Ramos (cell line): ENCODE results near the gene ANO7.

Experiments
- in situ Hi-C: fragments of 300-500 bp; cut with MboI; formaldehyde crosslinking; loops from one replicate; pipeline ENCODE4 v1.14.3; 2022; ENCODE audit warnings: low sequenced_read_pairs; ENCODE audit not compliant: unreplicated experiment

ANO7 gene

GRCh38 chr2:241188361-241189092, at the start of gene ANO7:
ANO7 (plus strand) TSS chr2:241188677; CDS start chr2:241190064, 1,387 bp downstream.
- in situ Hi-C loops = no loop called here

- in situ Hi-C loops = no loop called here
Observed at GRCh38 chr2:241139531-241140444, 48.7 kb upstream of the ANO7 start.

- in situ Hi-C loops = no loop called here
Observed at GRCh38 chr2:241140445-241140840, 48.0 kb upstream of the ANO7 start.

GRCh38 chr2:241141214-241141770, 47.2 kb upstream of the ANO7 start:
- in situ Hi-C loops = no loop called here

- in situ Hi-C loops = no loop called here
Observed at GRCh38 chr2:241142063-241142462, 46.4 kb upstream of the ANO7 start.

- in situ Hi-C loops = no loop called here
Observed at GRCh38 chr2:241142593-241142992, 45.9 kb upstream of the ANO7 start.

- in situ Hi-C loops = no loop called here
Observed at GRCh38 chr2:241146286-241146685, 42.2 kb upstream of the ANO7 start.

- in situ Hi-C loops = no loop called here
Observed at GRCh38 chr2:241147336-241147735, 41.1 kb upstream of the ANO7 start.

- in situ Hi-C loops = no loop called here
Observed at GRCh38 chr2:241148239-241148638, 40.2 kb upstream of the ANO7 start.

- in situ Hi-C loops = no loop called here
Observed at GRCh38 chr2:241148891-241149674, 39.4 kb upstream of the ANO7 start, which contains the start of gene PASK. PASK (minus strand) TSS chr2:241149472; CDS start chr2:241143032, 6,440 bp downstream.

- in situ Hi-C loops = no loop called here
Observed at GRCh38 chr2:241149675-241149924, 38.9 kb upstream of the ANO7 start.

- in situ Hi-C loops = no loop called here
Observed at GRCh38 chr2:241149925-241150659, 38.4 kb upstream of the ANO7 start, which contains the start of gene PPP1R7. PPP1R7 (plus strand) TSS chr2:241150467; CDS start chr2:241150496, 29 bp downstream.

- in situ Hi-C loops = no loop called here
Observed at GRCh38 chr2:241150660-241151530, 37.6 kb upstream of the ANO7 start.

GRCh38 chr2:241151934-241152660, 36.4 kb upstream of the ANO7 start:
- in situ Hi-C loops = no loop called here

- in situ Hi-C loops = no loop called here
Observed at GRCh38 chr2:241153616-241154015, 34.9 kb upstream of the ANO7 start.

GRCh38 chr2:241154915-241155314, 33.6 kb upstream of the ANO7 start:
- in situ Hi-C loops = no loop called here

GRCh38 chr2:241155936-241156335, 32.5 kb upstream of the ANO7 start:
- in situ Hi-C loops = no loop called here

GRCh38 chr2:241156971-241157441, 31.5 kb upstream of the ANO7 start:
- in situ Hi-C loops = no loop called here
